C1 segment of cervical spinal cord (tissue), 14 donors: Measurements from ENCODE around the gene RAMACL.
"Not testable (repeated sequence)": the region's sequence is repeated elsewhere in the genome, so short reads cannot be mapped to it uniquely, and the experiment has no call there.

ENCODE experiments used
- DNase-seq, 14 donors: peaks; one replicate each; lab custom pipeline; 2025; lab: John Stamatoyannopoulos, UW

Gene RAMACL

GRCh38 chr6:166596776-166597507, 10.5 kb upstream of the RAMACL start:
- DNase-seq, result peak in 1 of 14 donors; percentile 15

GRCh38 chr6:166595949-166596348, 9.5 kb upstream of the RAMACL start:
- no peak for DNase-seq

DNA sequence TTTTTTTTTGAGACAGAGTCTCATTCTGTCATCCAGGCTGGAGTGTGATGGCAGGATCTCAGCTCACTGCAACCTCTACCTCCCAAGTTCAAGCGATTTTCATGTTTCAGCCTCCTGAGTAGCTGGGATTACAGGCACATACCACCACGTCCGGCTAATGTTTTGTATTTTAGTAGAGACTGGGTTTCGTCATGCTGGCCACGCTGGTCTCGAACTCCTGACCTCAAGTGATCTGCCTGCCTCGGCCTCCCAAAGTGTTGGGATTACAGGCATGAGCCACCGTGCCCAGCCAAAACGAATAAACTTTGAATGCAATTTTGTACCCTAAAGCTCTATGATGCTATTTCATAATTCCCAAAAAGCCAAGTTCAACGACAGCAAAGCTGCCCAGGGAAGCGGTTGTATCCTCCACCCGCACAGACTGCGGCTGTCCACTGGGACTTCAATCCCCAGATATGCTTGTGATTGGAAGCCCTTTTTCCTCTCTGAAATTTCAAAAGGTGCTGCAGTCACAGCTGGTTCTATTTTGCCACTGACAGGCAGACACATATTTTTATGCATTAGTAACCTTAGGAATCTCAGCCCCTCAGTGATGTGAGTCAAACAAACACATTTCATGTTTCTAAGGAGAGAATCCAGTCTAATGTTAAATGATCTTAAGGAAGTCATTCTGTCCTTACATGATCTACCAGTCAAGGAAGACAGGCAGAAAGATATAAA, 8.7 kb upstream of the RAMACL start:
- DNase-seq, result no peak

DNA sequence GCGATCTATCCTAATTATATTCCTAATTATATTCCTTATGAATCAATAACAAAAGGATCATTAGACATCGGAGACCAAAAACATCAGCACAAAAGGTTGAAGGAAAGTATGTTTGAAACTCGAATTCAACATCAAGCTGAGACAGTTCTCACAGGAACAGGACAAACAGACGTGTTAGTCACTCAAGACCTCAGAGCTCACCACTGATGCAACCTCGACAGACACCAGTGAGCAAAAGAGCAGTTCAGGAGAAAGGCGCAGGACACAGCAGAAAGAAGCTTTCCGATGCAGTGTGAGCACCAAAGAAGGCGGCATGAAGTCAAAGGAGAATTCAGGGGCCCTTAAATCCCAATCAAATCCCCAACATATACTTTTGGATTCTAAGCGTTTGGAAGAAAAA, 6.3 kb upstream of the RAMACL start:
- DNase-seq, result no peak

- DNase-seq, result no peak
These were observed 5.6 kb upstream of the RAMACL start for GRCh38 chr6:166591961-166592520.

DNA sequence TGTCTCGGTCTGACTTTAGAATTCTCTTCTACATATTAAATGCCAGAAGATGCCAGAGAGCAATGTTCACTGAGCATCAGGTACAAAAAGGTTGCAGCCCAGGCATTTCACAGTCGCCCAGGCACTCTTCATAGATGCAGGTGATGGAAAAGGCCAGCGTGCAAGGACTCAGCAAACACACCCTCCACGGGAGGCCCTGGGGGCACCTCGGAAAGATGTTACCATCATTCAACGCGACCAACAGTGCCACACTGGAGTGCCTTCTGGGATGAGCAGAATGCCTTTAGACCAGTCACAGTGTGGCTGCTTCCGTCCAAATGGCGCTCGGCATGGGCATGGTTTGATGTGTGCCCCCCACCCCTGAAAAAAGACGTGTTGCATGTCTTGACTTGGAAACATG, 4.5 kb upstream of the RAMACL start:
- DNase-seq, result no peak

- no peak for DNase-seq
These were observed 3.5 kb upstream of the RAMACL start for GRCh38 chr6:166589786-166590574.

DNA sequence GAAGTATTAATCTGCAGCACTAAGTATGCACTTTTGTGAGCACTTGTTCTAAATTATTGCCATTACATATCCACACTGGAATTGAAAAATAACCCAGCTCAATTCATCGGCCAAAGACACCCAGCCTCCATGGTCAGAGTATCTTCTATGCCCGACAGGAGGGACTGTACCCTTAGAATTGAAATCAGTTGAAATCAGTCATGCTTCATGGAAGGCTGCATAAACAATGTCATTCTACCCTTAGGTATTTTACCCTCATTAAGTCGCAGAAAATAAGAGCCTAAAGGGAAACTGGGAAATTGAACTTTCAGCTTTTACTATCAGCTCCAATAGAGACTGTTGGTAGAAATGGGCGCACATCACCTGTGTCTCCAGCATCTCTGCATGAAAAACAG, 2.9 kb upstream of the RAMACL start:
- no peak for DNase-seq

- DNase-seq, result peak in 2 of 14 donors; percentile 21 to 80
These were observed 2.3 kb upstream of the RAMACL start for GRCh38 chr6:166588691-166589336.

DNA sequence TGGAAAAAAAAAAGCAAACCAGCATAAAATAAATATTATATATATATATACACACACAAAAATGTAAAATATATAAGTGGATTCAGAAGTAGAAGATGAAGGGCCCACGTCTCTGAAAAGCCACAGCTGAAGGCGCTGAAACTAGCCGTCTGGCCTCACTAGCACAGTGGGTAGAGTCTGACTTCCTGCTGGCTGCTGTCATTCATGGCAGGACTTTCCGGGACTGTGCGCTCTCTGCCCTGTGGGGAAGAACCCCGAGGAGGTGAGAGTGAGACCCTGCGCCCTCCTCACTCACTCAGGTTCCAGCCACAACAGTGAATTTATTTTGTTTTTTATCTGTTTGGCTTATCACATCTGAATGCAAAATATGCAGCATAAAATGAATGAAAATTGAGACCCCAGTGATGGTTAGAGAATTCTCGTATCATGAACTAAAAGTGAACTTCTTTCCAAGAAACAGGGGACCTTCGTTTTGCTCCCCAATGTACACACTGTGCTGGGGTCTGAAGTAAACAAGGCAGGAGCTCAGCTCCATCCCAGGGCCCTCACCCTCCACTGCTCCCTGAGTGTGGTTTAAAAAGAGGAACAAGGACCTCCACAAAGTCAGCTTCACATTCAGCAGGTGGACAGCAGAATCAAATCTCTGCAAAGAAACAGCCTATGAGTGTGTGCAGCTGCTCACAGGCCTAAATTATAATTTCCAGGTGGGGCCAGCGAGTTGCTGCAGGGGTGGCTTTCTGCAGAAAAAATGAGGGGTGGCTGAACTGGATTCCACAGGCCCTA, 1.3 kb upstream of the RAMACL start:
- DNase-seq, result no peak

GRCh38 chr6:166584853-166585429, 1.5 kb downstream of the RAMACL start:
- DNase-seq, result no peak

DNA sequence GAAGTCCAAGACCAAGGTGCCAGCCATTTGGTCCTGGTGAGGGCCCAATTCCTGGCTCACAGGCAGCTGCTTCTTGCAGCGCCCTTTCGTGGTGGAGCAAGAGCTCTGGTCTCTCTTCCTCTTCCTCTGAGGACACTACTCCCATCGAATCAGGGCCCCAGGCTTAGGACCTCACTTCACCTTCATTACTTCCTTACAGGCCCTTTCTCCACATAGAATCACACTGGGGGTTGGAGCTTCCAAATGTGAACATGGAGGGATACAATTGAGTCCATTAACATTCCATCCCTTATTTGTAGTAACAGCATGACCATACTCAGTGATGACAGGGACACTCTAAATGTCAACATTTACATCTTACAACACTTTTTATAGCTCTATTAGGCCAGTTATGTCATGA, 2.3 kb downstream of the RAMACL start:
- no peak for DNase-seq

DNA sequence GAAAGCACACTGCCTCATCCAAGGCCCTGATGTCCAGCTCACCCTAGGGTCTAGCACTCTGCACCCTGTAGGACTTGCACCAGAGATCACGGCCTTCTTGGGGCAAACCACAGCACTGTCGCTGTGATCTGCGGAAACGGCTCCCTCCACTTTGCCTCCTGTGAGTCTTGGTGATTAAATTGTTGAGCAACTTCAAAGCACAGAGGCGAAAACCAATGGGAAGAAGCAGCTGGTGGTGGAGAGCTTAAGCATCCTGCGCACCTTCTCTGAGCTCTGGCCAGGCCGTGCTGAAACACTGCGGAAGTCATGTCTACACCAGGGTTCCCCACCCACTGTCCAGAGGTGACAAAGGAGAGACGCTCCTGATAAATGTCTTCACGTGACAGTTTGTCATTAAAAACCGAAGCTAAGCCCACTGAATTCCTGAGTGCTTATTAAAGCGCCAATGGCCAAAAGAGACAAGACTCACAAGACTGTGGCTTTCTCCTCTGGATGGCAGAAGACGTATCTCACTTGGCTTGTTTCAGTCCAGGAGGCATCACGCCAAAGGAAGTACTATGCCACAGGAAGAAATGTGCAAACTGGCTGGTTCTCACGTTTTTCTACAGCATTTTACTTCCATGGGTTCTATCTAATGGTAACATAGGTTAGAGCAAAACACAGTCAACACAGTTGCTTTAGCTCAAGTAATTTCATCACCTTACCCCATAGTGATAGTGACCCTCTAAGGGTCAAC, 3.1 kb downstream of the RAMACL start:
- DNase-seq, result no peak

GRCh38 chr6:166582258-166582657, 4.2 kb downstream of the RAMACL start:
- no peak for DNase-seq

- DNase-seq, result not testable (repeated sequence)
These were observed 4.7 kb downstream of the RAMACL start for GRCh38 chr6:166581801-166582200.

- no peak for DNase-seq
These were observed 5.4 kb downstream of the RAMACL start for GRCh38 chr6:166581091-166581511.

- no peak for DNase-seq
These were observed 6.1 kb downstream of the RAMACL start for GRCh38 chr6:166580076-166581050.

- DNase-seq, result peak in 1 of 14 donors; percentile 88
These were observed 7.1 kb downstream of the RAMACL start for GRCh38 chr6:166579237-166579850.
